Panc1 (cell line): ENCODE data around the gene CPD. TPM values are rescaled to one million over a fixed set of nuclear protein-coding genes. Genes with fewer than 3 reads are reported as not detected.

Experiments used
- ATAC-seq: fragments of 200-7000 bp; cut with Tn5 transposase; 2 replicates; pipeline ENCODE4 v1.9.1; 2020; ENCODE audit warnings: mild to moderate bottlenecking, moderate library complexity
- BruUV-seq: library from RNA; stranded (reverse); fragments of 400-500 nt; replicated peaks from 2 replicates; lab custom pipeline; 2021; lab: Mats Ljungman, UMichigan
- CTCF ChIA-PET: fragments of 300-600 bp; sonication (Branson Sonifier 250); formaldehyde crosslinking; loops from one replicate; lab custom pipeline; 2022; ENCODE audit warnings: antibody characterized with exemption; lab: Charles Lee
- POLR2A ChIA-PET: fragments of 300-600 bp; sonication (Branson Sonifier 250); formaldehyde crosslinking; loops from one replicate; lab custom pipeline; 2022; ENCODE audit warnings: antibody characterized with exemption; lab: Charles Lee
- DNase-seq: peaks from one replicate; pipeline ENCODE4 v3.0.0-alpha.2; 2010; ENCODE audit warnings: low read depth, low spot score
- H3K27ac ChIP-seq: 2 replicates; pipeline ENCODE4 v1.5.1; 2011; ENCODE audit warnings: mild to moderate bottlenecking, low read length, inconsistent platforms
- H3K27me3 ChIP-seq: fragments of 200-500 bp; sonication (Bioruptor generic); 2 replicates; pipeline ENCODE4 v1.6.0; 2014; ENCODE audit warnings: low read length, inconsistent platforms; ENCODE audit not compliant: control insufficient read depth, insufficient read depth
- H3K36me3 ChIP-seq: fragments of 200-500 bp; sonication (Bioruptor generic); 2 replicates; pipeline ENCODE4 v1.5.1; 2014; ENCODE audit warnings: inconsistent platforms, mild to moderate bottlenecking, low read length, moderate library complexity; ENCODE audit not compliant: control insufficient read depth, insufficient read depth
- H3K4me1 ChIP-seq: 2 replicates; pipeline ENCODE4 v1.5.1; 2011; ENCODE audit warnings: inconsistent platforms, mild to moderate bottlenecking, low read length, moderate library complexity; ENCODE audit not compliant: control insufficient read depth, insufficient read depth
- H3K4me3 ChIP-seq, 2 experiments: 2 replicates each; pipeline ENCODE4 v1.5.1; 2011 to 2012; ENCODE audit warnings: low read depth in 2 of 2, low read length in 2 of 2, mild to moderate bottlenecking in 2 of 2, inconsistent platforms in 1 of 2, moderate library complexity in 1 of 2
- H3K9me3 ChIP-seq: fragments of 200-500 bp; sonication (Bioruptor generic); 2 replicates; pipeline ENCODE4 v1.5.1; 2014; ENCODE audit warnings: low read depth, mild to moderate bottlenecking, inconsistent platforms, low read length, moderate library complexity; ENCODE audit not compliant: control insufficient read depth, insufficient read depth
- CTCF ChIP-seq: fragments of 450-650 bp; IDR thresholded peaks from 2 replicates; pipeline ENCODE4 v1.5.1; 2017; ENCODE audit warnings: mild to moderate bottlenecking
- POLR2AphosphoS5 ChIP-seq: IDR thresholded peaks from 2 replicates; pipeline ENCODE4 v1.6.1; 2012; ENCODE audit warnings: mild to moderate bottlenecking, low read depth, low read length, moderate library complexity
- REST ChIP-seq, 2 experiments: IDR thresholded peaks; 2 replicates each; pipeline ENCODE4 v1.6.1; 2011 to 2012; ENCODE audit warnings: low read depth in 2 of 2, control low read depth in 1 of 2, low read length in 1 of 2, mild to moderate bottlenecking in 1 of 2, moderate library complexity in 1 of 2; ENCODE audit not compliant: insufficient read depth in 1 of 2
- SIN3A ChIP-seq: IDR thresholded peaks from 2 replicates; pipeline ENCODE4 v1.6.1; 2012; ENCODE audit warnings: low read depth, mild to moderate bottlenecking, low read length, moderate library complexity, borderline replicate concordance; ENCODE audit not compliant: insufficient read depth
- TCF7L2 ChIP-seq: IDR thresholded peaks from 2 replicates; pipeline ENCODE4 v1.6.1; 2011; ENCODE audit warnings: mild to moderate bottlenecking, low read depth, low read length, inconsistent platforms
- in situ Hi-C: cut with HindIII; loops from 2 replicates; pipeline ENCODE4 v1.10.0; 2016; ENCODE audit warnings: low sequenced_read_pairs, low pct_unique_long_range_greater_than_20kb
- intact Hi-C: fragments of 100-400 bp; cut with micrococcal nuclease; formaldehyde crosslinking; loops from one replicate; pipeline ENCODE4 v1.10.0; 2022; ENCODE audit not compliant: unreplicated experiment
- total RNA-seq: library from RNA; stranded (reverse); gene quantifications from one replicate; pipeline ENCODE4 v1.2.1, GENCODE V29; 2021; ENCODE audit not compliant: unreplicated experiment

Gene CPD
- total RNA-seq, 1 experiment from 2014 or later: 93.0 TPM

DNA sequence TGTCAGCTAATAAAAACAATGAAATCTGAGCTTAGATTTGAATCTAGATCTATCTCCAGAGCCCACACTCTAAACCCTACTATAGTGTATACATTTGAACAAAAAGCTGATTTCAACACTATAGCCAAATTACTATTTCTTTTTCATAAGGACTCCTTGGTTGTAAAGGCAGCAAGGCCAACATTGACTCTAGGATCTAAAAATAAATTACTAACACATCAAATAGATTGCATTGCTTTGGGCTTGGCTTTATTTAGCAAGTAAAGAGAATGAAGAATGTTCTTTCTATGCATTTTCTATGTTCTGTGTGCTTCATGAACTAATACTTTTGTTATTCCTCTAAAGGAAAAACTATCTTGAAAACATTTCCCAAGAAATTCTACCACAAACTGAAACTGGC lies 103.8 kb downstream of the CPD start:
- in situ Hi-C loops: no loop called here
- Histone ChIP-seq H3K4me1 (no peaks in the 10 kb centered on the region; the same call in 1 of the 2 replicates), H3K9me3 (no peaks in the 10 kb centered on the region), H3K4me3 (no peak overlapping the region), H3K27me3 (no peaks in the 10 kb centered on the region), H3K27ac (no peak overlapping the region), H3K36me3 (peaks cover 54% of the 10 kb centered on the region)
- ATAC-seq (no peak), DNase-seq (no peak)
- TF ChIP-seq SIN3A (no peak), CTCF (no peak), POLR2AphosphoS5 (no peak), TCF7L2 (no peak), REST (IDR thresholded peaks at IDR 0.05; ENCODE audit: insufficient read depth in 1 of 2, low read depth in 2 of 2, low read length in 1 of 2) (no peak)
- CTCF ChIA-PET: no interaction called here
- intact Hi-C loops: no loop called here
- POLR2A ChIA-PET: interaction anchor here (0.5 kb wide), 1 partner anchor 121 kb away, joined by 5 read pairs; no protein-coding TSS in a partner anchor
- TSS peak; percentile 5 for BruUV-seq

DNA sequence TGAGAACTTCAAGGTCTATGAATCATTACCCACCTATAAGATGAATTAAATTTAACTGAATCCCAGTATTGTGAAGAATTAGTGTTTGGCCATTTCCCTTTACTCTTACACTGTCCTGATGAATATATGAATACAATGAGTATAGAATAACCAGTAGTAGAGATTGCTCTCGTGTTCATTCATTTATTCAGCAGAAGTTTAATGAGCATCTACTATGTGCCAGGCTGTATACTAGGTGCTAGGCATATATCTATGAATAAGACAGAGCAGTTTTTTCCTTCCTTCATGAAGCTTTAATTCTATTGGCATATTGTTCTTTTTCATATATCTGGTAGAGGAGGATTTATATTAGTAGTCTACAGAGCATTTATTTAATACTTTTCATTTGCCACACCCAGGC lies 104.4 kb downstream of the CPD start:
- DNase-seq (no peak), ATAC-seq (no peak)
- in situ Hi-C loops (no loop called here), intact Hi-C loops (no loop called here)
- TF ChIP-seq CTCF: no peak
- no peak for TF ChIP-seq REST (IDR thresholded peaks at IDR 0.05; ENCODE audit: insufficient read depth in 1 of 2, low read depth in 2 of 2, low read length in 1 of 2)
- no peak for TF ChIP-seq TCF7L2
- TF ChIP-seq POLR2AphosphoS5: no peak
- no peak for TF ChIP-seq SIN3A
- Histone ChIP-seq H3K4me1 (no peaks in the 10 kb centered on the region; the same call in 1 of the 2 replicates), H3K9me3 (no peaks in the 10 kb centered on the region), H3K27me3 (no peaks in the 10 kb centered on the region), H3K36me3 (peaks cover 54% of the 10 kb centered on the region), H3K27ac (no peak overlapping the region), H3K4me3 (no peak overlapping the region)
- POLR2A ChIA-PET: interaction anchor here (0.5 kb wide), 1 partner anchor 122 kb away, joined by 5 read pairs; no protein-coding TSS in a partner anchor
- BruUV-seq: no TSS peak
- CTCF ChIA-PET: no interaction called here
